HG02852 (cell line): ENCODE data around the gene TELO2.

Experiments
- ATAC-seq: cut with Tn5 transposase; IDR thresholded peaks from one replicate; pipeline ENCODE4 v1.9.1; 2021; ENCODE audit warnings: mild to moderate bottlenecking, moderate library complexity; ENCODE audit not compliant: unreplicated experiment

Gene TELO2

GRCh38 chr16:1550069-1550468, 56.9 kb downstream of the TELO2 start:
- ATAC-seq, result no peak

DNA sequence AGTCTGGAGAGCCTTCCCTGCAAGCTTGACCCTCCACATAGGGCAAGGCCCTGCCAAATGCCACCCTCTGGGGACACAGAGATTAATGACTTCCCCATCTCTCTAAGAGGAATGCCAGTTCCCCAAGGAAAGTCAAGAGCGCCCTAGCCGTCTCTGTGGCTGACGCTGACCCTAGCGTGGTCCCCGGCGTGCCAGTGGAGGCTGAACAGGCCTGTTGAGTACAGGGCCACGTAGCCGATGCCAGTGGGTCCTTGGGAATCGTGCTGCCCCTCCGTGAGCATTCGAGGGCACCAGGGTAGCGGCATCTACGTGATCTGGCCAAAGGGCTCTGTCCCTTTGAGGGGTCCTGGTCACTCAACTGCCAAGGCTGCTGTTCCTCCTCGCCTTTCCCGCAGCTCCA, 57.5 kb downstream of the TELO2 start:
- ATAC-seq, result no peak

- ATAC-seq, result no peak
Observed at GRCh38 chr16:1551166-1551565, 58.0 kb downstream of the TELO2 start.

DNA sequence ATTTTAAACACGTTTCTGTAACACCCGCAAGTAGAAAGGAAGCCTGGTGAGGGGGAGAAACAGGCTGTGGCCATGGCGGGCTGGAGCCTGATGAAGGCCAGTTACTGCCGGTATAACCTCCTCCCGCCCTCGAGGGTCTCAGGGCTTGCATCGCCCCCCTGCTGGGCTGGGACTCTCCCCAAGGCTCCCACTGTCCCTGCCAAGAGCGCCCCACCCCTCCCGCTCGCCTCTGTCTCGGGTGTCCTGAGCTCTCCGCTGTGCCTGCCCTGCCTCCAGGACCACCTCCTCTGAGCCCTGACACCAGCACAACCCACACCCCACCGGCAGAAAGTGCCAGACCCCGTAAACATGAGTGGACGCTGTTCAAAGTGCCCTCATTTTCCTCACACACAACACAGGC, 59.0 kb downstream of the TELO2 start:
- no peak for ATAC-seq

- ATAC-seq, result no peak
Observed at GRCh38 chr16:1553946-1554825, 61.0 kb downstream of the TELO2 start.

DNA sequence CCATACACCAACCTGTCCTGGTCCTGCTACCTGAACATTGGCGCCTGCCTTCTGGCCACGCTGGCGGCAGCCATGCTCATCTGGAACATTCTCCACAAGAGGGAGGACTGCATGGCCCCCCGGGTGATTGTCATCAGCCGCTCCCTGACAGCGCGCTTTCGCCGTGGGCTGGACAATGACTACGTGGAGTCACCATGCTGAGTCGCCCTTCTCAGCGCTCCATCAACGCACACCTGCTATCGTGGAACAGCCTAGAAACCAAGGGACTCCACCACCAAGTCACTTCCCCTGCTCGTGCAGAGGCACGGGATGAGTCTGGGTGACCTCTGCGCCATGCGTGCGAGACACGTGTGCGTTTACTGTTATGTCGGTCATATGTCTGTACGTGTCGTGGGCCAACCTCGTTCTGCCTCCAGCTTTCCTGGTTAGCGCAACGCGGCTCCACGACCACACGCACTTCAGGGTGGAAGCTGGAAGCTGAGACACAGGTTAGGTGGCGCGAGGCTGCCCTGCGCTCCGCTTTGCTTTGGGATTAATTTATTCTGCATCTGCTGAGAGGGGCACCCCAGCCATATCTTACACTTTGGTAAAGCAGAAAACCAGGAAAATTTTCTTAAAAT, 61.8 kb downstream of the TELO2 start:
- ATAC-seq, result no peak

GRCh38 chr16:1556254-1556653, 63.1 kb downstream of the TELO2 start:
- no peak for ATAC-seq

DNA sequence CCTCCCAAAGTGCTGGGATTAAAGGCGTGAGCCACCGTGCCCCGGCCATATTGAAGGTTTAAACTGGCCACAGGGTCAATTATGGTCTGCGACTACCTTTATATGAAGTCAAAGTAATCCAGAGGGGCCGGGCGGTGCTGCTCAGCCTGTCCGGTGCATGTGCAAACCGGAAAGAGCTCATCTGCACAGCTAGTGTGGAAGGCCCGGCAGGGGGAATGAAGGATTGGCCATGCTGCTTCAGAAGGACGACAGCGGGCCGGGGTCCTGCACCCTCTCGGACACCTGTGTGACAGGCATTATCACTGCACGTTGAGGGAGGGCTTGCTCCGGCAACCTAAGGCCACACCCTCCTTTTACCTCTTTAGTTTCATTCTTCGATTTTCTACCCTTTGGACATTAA, 63.9 kb downstream of the TELO2 start:
- no peak for ATAC-seq

DNA sequence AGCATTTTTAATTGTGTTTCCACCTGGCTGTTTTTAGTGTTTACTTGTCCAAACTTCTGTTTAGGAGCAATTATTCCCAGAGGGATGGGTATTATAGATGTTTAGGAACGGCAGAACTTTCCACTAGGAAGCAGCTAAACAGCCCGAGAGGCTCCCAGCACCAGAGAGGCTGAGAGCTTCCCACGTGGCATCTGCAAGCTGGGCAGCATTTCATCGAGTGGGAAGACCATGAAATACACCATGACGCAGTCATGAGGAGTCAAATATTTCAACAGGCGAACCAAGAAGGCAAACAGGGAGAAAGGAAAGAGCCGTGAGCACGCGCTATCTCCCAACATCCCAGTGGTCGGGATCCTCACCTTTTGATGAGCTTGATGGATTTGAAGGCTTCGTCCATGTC, 64.4 kb downstream of the TELO2 start:
- no peak for ATAC-seq

- ATAC-seq, result no peak
Observed at GRCh38 chr16:1559446-1559975, 66.4 kb downstream of the TELO2 start.
